Stomach (tissue), 9 donors: ENCODE measurements around the gene MAP3K2. TPM values are rescaled to one million over a fixed set of nuclear protein-coding genes. Genes with fewer than 3 reads are reported as not detected.

ENCODE experiments used
- DNase-seq, 2 donors: peaks; one replicate each; pipeline versions ENCODE4 v3.0.0 to v3.0.0-alpha.2; 2013 to 2019
- H3K27ac ChIP-seq, 5 donors: fragments of 200-600 bp in 4 of 5; sonication (generic) in 4 of 5; one replicate each; pipeline ENCODE4 v1.5.1; 2013 to 2019; ENCODE audit warnings: mild to moderate bottlenecking in 1 of 5, moderate library complexity in 1 of 5
- H3K27me3 ChIP-seq, 3 donors: fragments of 200-600 bp; sonication (generic); one replicate each; pipeline ENCODE4 v1.5.1; 2017 to 2019; ENCODE audit warnings: mixed run types in 1 of 3
- H3K36me3 ChIP-seq, 4 donors: fragments of 200-600 bp; sonication (generic); 1 replicate in 3 of 4; 2 replicates in 1 of 4; pipeline ENCODE4 v1.5.1; 2016 to 2019
- H3K4me1 ChIP-seq, 4 donors: fragments of 200-600 bp; sonication (generic); one replicate each; pipeline ENCODE4 v1.5.1; 2016 to 2019
- H3K4me3 ChIP-seq, 4 donors: fragments of 200-600 bp; sonication (generic) in 3 of 4; one replicate each; pipeline ENCODE4 v1.5.1; 2016 to 2019; ENCODE audit warnings: mild to moderate bottlenecking in 1 of 4
- H3K9me3 ChIP-seq, 4 donors: fragments of 200-600 bp; sonication (generic); one replicate each; pipeline ENCODE4 v1.5.1; 2016 to 2019
- EP300 ChIP-seq: sonication (generic); formaldehyde crosslinking; IDR thresholded peaks from one replicate; pipeline ENCODE4 v1.6.1; 2017; ENCODE audit warnings: antibody characterized with exemption
- POLR2A ChIP-seq, 4 donors: fragments of 450-650 bp; IDR thresholded peaks; one replicate each; pipeline ENCODE4 v1.6.1; 2016; ENCODE audit warnings: antibody characterized with exemption in 4 of 4, control low read depth in 2 of 4, mild to moderate bottlenecking in 1 of 4, moderate library complexity in 1 of 4
- POLR2AphosphoS5 ChIP-seq, 3 donors: sonication (generic); formaldehyde crosslinking; IDR thresholded peaks; one replicate each; pipeline ENCODE4 v1.6.1; 2016; ENCODE audit warnings: antibody characterized with exemption in 3 of 3
- WGBS, 5 donors: extraction: QIAGEN DNeasy Blood & Tissue Kit in 3 of 5; methylation state at CpG; one replicate each; pipeline versions ENCODE4 v1.1.5 to v1.1.7; 2013 to 2018; 5-methylcytosine and 5-hydroxymethylcytosine counted together
- intact Hi-C: fragments of 100-400 bp; cut with DNase I; formaldehyde crosslinking; loops from one replicate; pipeline ENCODE4 v1.15.1; 2023; ENCODE audit warnings: low total_unique reads
- polyA plus RNA-seq, 3 donors: library from polyadenylated mRNA; stranded (reverse); fragments of 200-250 nt; gene quantifications; one replicate each; pipeline ENCODE4 v1.2.3, GENCODE V29; 2013
- total RNA-seq, 5 donors: library from RNA; depleted of rRNA; stranded (reverse); fragments of >200 nt; gene quantifications; one replicate each; pipeline versions ENCODE4 v1.1.0 to v1.2.3, GENCODE V29; 2014 to 2016
- TF ChIP-seq, protein P1 (sequence below), 7 experiments: fragments of 450-650 bp in 4 of 7; fragments of 200-600 bp in 3 of 7; sonication (generic) in 3 of 7; IDR thresholded peaks; one replicate each; pipeline ENCODE4 v1.5.1; 2016 to 2019; ENCODE audit warnings: antibody characterized with exemption in 7 of 7, control low read depth in 2 of 7, mild to moderate bottlenecking in 1 of 7
- donor health status: healthy with polysubstance abuse.
- donor health status: Bipolar disorder and iron deficiency.
- donor health status: healthy.

MAP3K2 gene
- total and polyA plus RNA-seq, 8 donors, result 3.8 to 141 (median 55.6) TPM

DNA sequence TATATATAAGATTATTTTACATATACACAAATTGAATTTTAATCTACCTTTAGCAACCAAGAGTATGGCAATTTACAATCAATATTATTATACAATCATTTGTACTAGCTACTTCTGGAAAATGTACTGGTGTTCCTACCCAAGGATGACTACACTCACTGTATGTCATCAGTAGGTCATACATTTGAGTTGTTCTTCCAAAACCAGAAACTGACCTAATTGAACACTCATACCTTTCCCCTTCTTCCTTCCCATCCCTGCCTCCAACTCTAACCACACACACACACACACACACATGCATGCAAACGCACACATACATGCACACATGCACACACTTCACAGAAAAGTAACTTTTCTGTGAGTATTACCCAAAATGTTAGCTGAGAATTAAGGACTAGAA lies 85.6 kb downstream of the MAP3K2 start:
- peaks cover 4 to 25% (median 18%) of the 10 kb centered on the region in 4 donors for H3K36me3 ChIP-seq
- intact Hi-C loops, result no loop called here
- TF ChIP-seq POLR2AphosphoS5 (IDR thresholded peaks at IDR 0.05), result no peak
- TF ChIP-seq POLR2A (IDR thresholded peaks at IDR 0.05), result no peak
- TF ChIP-seq EP300, result no peak
- TF ChIP-seq, protein P1, sequence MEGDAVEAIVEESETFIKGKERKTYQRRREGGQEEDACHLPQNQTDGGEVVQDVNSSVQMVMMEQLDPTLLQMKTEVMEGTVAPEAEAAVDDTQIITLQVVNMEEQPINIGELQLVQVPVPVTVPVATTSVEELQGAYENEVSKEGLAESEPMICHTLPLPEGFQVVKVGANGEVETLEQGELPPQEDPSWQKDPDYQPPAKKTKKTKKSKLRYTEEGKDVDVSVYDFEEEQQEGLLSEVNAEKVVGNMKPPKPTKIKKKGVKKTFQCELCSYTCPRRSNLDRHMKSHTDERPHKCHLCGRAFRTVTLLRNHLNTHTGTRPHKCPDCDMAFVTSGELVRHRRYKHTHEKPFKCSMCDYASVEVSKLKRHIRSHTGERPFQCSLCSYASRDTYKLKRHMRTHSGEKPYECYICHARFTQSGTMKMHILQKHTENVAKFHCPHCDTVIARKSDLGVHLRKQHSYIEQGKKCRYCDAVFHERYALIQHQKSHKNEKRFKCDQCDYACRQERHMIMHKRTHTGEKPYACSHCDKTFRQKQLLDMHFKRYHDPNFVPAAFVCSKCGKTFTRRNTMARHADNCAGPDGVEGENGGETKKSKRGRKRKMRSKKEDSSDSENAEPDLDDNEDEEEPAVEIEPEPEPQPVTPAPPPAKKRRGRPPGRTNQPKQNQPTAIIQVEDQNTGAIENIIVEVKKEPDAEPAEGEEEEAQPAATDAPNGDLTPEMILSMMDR (IDR thresholded peaks at IDR 0.05), result no peak
- no peak for DNase-seq
- no peaks in the 10 kb centered on the region for H3K9me3 ChIP-seq
- no peaks in the 10 kb centered on the region for H3K4me1 ChIP-seq
- no peak overlapping the region for H3K4me3 ChIP-seq
- H3K27me3 ChIP-seq, result no peaks in the 10 kb centered on the region
- no peak overlapping the region for H3K27ac ChIP-seq
- 90 to 97% (median 93%) methylated on average over 1 of the region's 1 CpG for WGBS, 5 donors

DNA sequence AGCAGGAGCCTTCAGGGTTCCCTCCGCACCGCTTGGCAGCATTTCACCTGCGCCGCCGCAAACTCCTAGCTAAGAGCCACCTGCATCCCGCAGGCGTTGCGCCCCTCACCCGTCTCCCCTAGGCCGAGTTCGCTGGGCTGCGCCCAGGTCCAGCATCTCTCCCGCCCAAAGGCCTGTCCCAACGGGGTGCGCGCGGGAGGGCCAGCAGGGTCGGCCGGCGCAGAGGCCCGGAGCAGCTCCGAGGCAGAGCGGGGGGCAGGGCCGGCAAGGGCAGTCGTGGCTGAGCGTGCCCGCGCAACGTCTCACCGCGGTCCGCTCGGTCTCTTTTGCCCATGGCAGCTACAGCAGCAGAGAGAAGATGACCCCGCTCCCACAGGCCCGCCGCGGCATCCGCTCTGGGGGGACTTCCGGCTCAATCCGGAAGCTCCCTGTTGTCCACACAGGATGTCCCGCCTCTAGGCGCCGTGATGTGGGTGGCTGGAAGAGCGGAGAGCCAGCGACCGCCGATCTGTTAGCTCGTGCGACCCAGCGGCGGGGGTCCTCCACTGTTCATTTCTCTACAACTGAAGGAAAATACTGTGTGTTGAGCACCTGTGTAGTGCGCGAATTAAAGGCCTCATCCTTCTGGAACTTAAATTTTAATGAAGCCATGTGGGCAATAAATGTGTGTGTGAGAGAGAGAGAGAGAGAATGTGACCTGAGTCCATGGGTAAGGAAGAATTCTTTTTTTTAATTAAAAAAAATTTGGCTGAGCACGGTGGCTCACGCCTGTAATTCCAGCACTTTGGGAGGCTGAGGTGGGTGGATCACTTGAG lies 93.8 kb downstream of the MAP3K2 start, which contains the start of gene ERCC3:
Gene ERCC3, minus strand, starts transcription at position 397 of the 815 bp plus-strand sequence. Its CDS starts 63 bp downstream, at position 334.
- peak within 1 kb of the TSS; percentile 87 to 96 (median 95) for H3K4me3 ChIP-seq
- H3K4me1 ChIP-seq, result peaks cover 5 to 31% (median 20%) of the 10 kb centered on the region in 4 donors
- no peaks in the 10 kb centered on the region for H3K27me3 ChIP-seq
- 1 to 2% (median 1%) methylated on average over 21 to 55 of the region's 55 CpGs for WGBS, 5 donors
- TF ChIP-seq EP300 (no peak), POLR2AphosphoS5 (IDR thresholded peaks at IDR 0.05) (peak in 2 of 3 donors; percentile 65 to 88)
- H3K36me3 ChIP-seq, result peaks cover 15 to 38% (median 37%) of the 10 kb centered on the region in 4 donors
- no peaks in the 10 kb centered on the region for H3K9me3 ChIP-seq
- DNase-seq, result peak; percentile 82 to 96
- H3K27ac ChIP-seq, result peak within 1 kb of the TSS; percentile 72 to 89 (median 83)
- intact Hi-C loops, result no loop called here

DNA sequence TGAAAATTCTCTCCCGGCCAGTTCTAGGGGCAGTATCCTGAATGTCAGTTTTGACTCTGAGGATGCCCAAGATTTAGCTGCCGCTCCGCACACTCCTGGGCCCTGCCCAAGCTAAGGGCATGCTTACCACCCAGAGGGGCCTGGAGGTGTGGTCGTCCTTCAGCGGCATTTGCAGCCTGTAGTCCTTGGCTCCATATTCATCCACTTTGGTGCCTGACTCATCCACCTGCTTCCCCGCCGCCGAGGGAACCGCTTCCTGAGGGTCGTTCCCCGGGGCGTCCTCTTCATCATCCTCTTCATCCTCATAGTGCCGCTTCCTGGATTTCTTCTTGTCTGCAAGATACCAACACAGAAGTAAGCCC lies 94.4 kb downstream of the MAP3K2 start:
- H3K4me3 ChIP-seq, result peak overlapping the region; percentile 87 to 96 (median 95)
- 11 to 13% (median 12%) methylated on average over 9 to 13 of the region's 13 CpGs for WGBS, 5 donors
- DNase-seq, result no peak
- H3K36me3 ChIP-seq, result peaks cover 21 to 44% (median 43%) of the 10 kb centered on the region in 4 donors
- intact Hi-C loops, result no loop called here
- H3K27me3 ChIP-seq, result no peaks in the 10 kb centered on the region
- TF ChIP-seq, protein P1 (IDR thresholded peaks at IDR 0.05), result no peak
- TF ChIP-seq POLR2A (IDR thresholded peaks at IDR 0.05), result no peak
- TF ChIP-seq EP300, result no peak
- no peak for TF ChIP-seq POLR2AphosphoS5 (IDR thresholded peaks at IDR 0.05)
- H3K27ac ChIP-seq, result peak overlapping the region; percentile 72 to 89 (median 83)
- H3K4me1 ChIP-seq, result peaks cover 5 to 31% (median 20%) of the 10 kb centered on the region in 4 donors
- no peaks in the 10 kb centered on the region for H3K9me3 ChIP-seq

- Histone ChIP-seq H3K27me3 (no peaks in the 10 kb centered on the region), H3K4me1 (peaks cover 4 to 21% (median 10%) of the 10 kb centered on the region in 4 donors), H3K9me3 (no peaks in the 10 kb centered on the region), H3K36me3 (peaks cover 69 to 95% (median 94%) of the 10 kb centered on the region in 4 donors), H3K4me3 (no peak overlapping the region), H3K27ac (no peak overlapping the region)
- DNase-seq, result no peak
- no peak for TF ChIP-seq POLR2AphosphoS5 (IDR thresholded peaks at IDR 0.05)
- WGBS, 5 donors, result 92 to 98% (median 96%) methylated on average over 3 of the region's 3 CpGs
- intact Hi-C loops, result no loop called here
Observed at GRCh38 chr2:127288274-127288673, 99.5 kb downstream of the MAP3K2 start.

GRCh38 chr2:127283275-127283674 lies 104.5 kb downstream of the MAP3K2 start:
- Histone ChIP-seq H3K4me3 (no peak overlapping the region), H3K4me1 (no peaks in the 10 kb centered on the region), H3K9me3 (no peaks in the 10 kb centered on the region), H3K27ac (no peak overlapping the region), H3K36me3 (peaks cover 85 to 100% (median 98%) of the 10 kb centered on the region in 4 donors), H3K27me3 (no peaks in the 10 kb centered on the region)
- DNase-seq, result no peak
- TF ChIP-seq POLR2AphosphoS5 (IDR thresholded peaks at IDR 0.05), result no peak
- TF ChIP-seq, protein P1 (IDR thresholded peaks at IDR 0.05), result no peak
- intact Hi-C loops, result no loop called here
- WGBS, 5 donors, result 99 to 100% (median 100%) methylated on average over 2 of the region's 2 CpGs
